Measurements from ENCODE around the gene CCDC127.

CCDC127 gene

GRCh38 chr5:157801-158200 is 60.2 kb downstream of the CCDC127 start:
- DNase-seq (ENCODE audit: insufficient read length, low spot score) = no peak
- no peak for FAIRE-seq
- TF ChIP-seq POU2F2 (IDR thresholded peaks at IDR 0.05; ENCODE audit: low read depth, low read length) (no peak), PAX5 (IDR thresholded peaks at IDR 0.05; ENCODE audit: insufficient read depth, low read length, severe bottlenecking) (no peak)

GRCh38 chr5:157126-157715 is 60.7 kb downstream of the CCDC127 start:
- TF ChIP-seq POU2F2 (IDR thresholded peaks at IDR 0.05; ENCODE audit: low read depth, low read length) = no peak
- TF ChIP-seq POLR2A (IDR thresholded peaks at IDR 0.05; ENCODE audit: low read depth, low read length) = no peak
- no peak for TF ChIP-seq POLR2AphosphoS5 (IDR thresholded peaks at IDR 0.05; ENCODE audit: low read depth, low read length)
- no peak for TF ChIP-seq SPI1 (IDR thresholded peaks at IDR 0.05; ENCODE audit: low read depth, low read length)
- TF ChIP-seq PAX5 (IDR thresholded peaks at IDR 0.05; ENCODE audit: insufficient read depth, low read length, severe bottlenecking) = no peak
- TF ChIP-seq TAF1 (IDR thresholded peaks at IDR 0.05; ENCODE audit: low read depth, low read length) = no peak
- FAIRE-seq (no peak), DNase-seq (ENCODE audit: insufficient read length, low spot score) (no peak)

- no peak for FAIRE-seq
- TF ChIP-seq PAX5 (IDR thresholded peaks at IDR 0.05; ENCODE audit: insufficient read depth, low read length, severe bottlenecking) = no peak
- no peak for TF ChIP-seq POU2F2 (IDR thresholded peaks at IDR 0.05; ENCODE audit: low read depth, low read length)
- TF ChIP-seq SPI1 (IDR thresholded peaks at IDR 0.05; ENCODE audit: low read depth, low read length) = no peak
- no peak for TF ChIP-seq POLR2AphosphoS5 (IDR thresholded peaks at IDR 0.05; ENCODE audit: low read depth, low read length)
- TF ChIP-seq POLR2A (IDR thresholded peaks at IDR 0.05; ENCODE audit: low read depth, low read length) = no peak
- TF ChIP-seq TAF1 (IDR thresholded peaks at IDR 0.05; ENCODE audit: low read depth, low read length) = no peak
- DNase-seq (ENCODE audit: insufficient read length, low spot score) = no peak
These were observed 61.4 kb downstream of the CCDC127 start for GRCh38 chr5:156411-157072.

GRCh38 chr5:155651-156410 is 62.1 kb downstream of the CCDC127 start:
- DNase-seq (ENCODE audit: insufficient read length, low spot score) (no peak), FAIRE-seq (no peak)
- TF ChIP-seq SPI1 (IDR thresholded peaks at IDR 0.05; ENCODE audit: low read depth, low read length) (no peak), POU2F2 (IDR thresholded peaks at IDR 0.05; ENCODE audit: low read depth, low read length) (no peak), PAX5 (IDR thresholded peaks at IDR 0.05; ENCODE audit: insufficient read depth, low read length, severe bottlenecking) (no peak), TAF1 (IDR thresholded peaks at IDR 0.05; ENCODE audit: low read depth, low read length) (no peak), POLR2AphosphoS5 (IDR thresholded peaks at IDR 0.05; ENCODE audit: low read depth, low read length) (no peak), POLR2A (IDR thresholded peaks at IDR 0.05; ENCODE audit: low read depth, low read length) (no peak)

GRCh38 chr5:154826-155225 is 63.1 kb downstream of the CCDC127 start:
- DNase-seq (ENCODE audit: insufficient read length, low spot score) (no peak), FAIRE-seq (no peak)
- no peak for TF ChIP-seq TAF1 (IDR thresholded peaks at IDR 0.05; ENCODE audit: low read depth, low read length)
- TF ChIP-seq POU2F2 (IDR thresholded peaks at IDR 0.05; ENCODE audit: low read depth, low read length) = no peak
- no peak for TF ChIP-seq PAX5 (IDR thresholded peaks at IDR 0.05; ENCODE audit: insufficient read depth, low read length, severe bottlenecking)

GRCh38 chr5:154236-154635 is 63.7 kb downstream of the CCDC127 start:
- TF ChIP-seq TAF1 (IDR thresholded peaks at IDR 0.05; ENCODE audit: low read depth, low read length) (no peak), POLR2A (IDR thresholded peaks at IDR 0.05; ENCODE audit: low read depth, low read length) (no peak), SPI1 (IDR thresholded peaks at IDR 0.05; ENCODE audit: low read depth, low read length) (no peak), POLR2AphosphoS5 (IDR thresholded peaks at IDR 0.05; ENCODE audit: low read depth, low read length) (no peak), POU2F2 (IDR thresholded peaks at IDR 0.05; ENCODE audit: low read depth, low read length) (no peak), PAX5 (IDR thresholded peaks at IDR 0.05; ENCODE audit: insufficient read depth, low read length, severe bottlenecking) (no peak)
- DNase-seq (ENCODE audit: insufficient read length, low spot score) = no peak
- no peak for FAIRE-seq

- FAIRE-seq = no peak
- TF ChIP-seq POLR2AphosphoS5 (IDR thresholded peaks at IDR 0.05; ENCODE audit: low read depth, low read length) (no peak), SPI1 (IDR thresholded peaks at IDR 0.05; ENCODE audit: low read depth, low read length) (no peak), POLR2A (IDR thresholded peaks at IDR 0.05; ENCODE audit: low read depth, low read length) (no peak), POU2F2 (IDR thresholded peaks at IDR 0.05; ENCODE audit: low read depth, low read length) (no peak), TAF1 (IDR thresholded peaks at IDR 0.05; ENCODE audit: low read depth, low read length) (no peak), PAX5 (IDR thresholded peaks at IDR 0.05; ENCODE audit: insufficient read depth, low read length, severe bottlenecking) (no peak)
These were observed 64.7 kb downstream of the CCDC127 start for GRCh38 chr5:153256-153655.

GRCh38 chr5:152077-152476 is 65.9 kb downstream of the CCDC127 start:
- TF ChIP-seq POLR2A (IDR thresholded peaks at IDR 0.05; ENCODE audit: low read depth, low read length) = no peak
- no peak for TF ChIP-seq POLR2AphosphoS5 (IDR thresholded peaks at IDR 0.05; ENCODE audit: low read depth, low read length)
- no peak for TF ChIP-seq POU2F2 (IDR thresholded peaks at IDR 0.05; ENCODE audit: low read depth, low read length)
- TF ChIP-seq SPI1 (IDR thresholded peaks at IDR 0.05; ENCODE audit: low read depth, low read length) = no peak
- TF ChIP-seq PAX5 (IDR thresholded peaks at IDR 0.05; ENCODE audit: insufficient read depth, low read length, severe bottlenecking) = no peak
- no peak for TF ChIP-seq TAF1 (IDR thresholded peaks at IDR 0.05; ENCODE audit: low read depth, low read length)
- FAIRE-seq (no peak), DNase-seq (ENCODE audit: insufficient read length, low spot score) (no peak)

More at GRCh38 chr5:153256-153655, 64.7 kb downstream of the CCDC127 start:
- no peak for DNase-seq (ENCODE audit: insufficient read length, low spot score)

GRCh38 chr5:150746-151145 is 67.2 kb downstream of the CCDC127 start:
- TF ChIP-seq POU2F2 (IDR thresholded peaks at IDR 0.05; ENCODE audit: low read depth, low read length) (no peak), SPI1 (IDR thresholded peaks at IDR 0.05; ENCODE audit: low read depth, low read length) (no peak)
- no peak for FAIRE-seq
- no peak for DNase-seq (ENCODE audit: insufficient read length, low spot score)

Data from GM12891 (cell line).